NCI-H2196 (cell line): ENCODE data around the gene ABCA9.
"Not testable (repeated sequence)": the region's sequence is repeated elsewhere in the genome, so short reads cannot be mapped to it uniquely, and the experiment has no call there.

Experiments used
- DNase-seq: peaks from one replicate; lab custom pipeline; 2025; ENCODE audit not compliant: unreplicated experiment; lab: John Stamatoyannopoulos, UW

Gene ABCA9

GRCh38 chr17:69044371-69044770, 16.4 kb downstream of the ABCA9 start:
- DNase-seq, result no peak

GRCh38 chr17:69043098-69043734, 17.5 kb downstream of the ABCA9 start:
- no peak for DNase-seq

DNA sequence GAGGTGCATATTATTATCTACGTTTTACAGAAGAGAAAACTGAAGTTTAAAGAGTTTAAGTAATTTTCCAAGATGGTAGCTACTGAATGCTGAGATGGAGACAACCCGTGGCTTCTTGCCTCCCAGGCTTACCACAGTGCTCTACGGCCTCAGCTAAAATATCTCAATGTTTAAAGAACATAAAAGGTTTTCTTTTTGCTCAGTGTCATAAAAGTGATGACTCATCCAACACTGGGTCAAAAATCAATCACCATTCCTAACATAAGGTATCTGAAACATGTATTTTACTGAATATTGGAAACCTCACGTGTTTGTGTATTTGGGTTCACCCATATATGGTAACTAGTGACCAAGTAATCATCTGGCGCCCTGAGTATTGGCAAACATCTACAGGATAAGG, 18.4 kb downstream of the ABCA9 start:
- DNase-seq, result no peak

DNA sequence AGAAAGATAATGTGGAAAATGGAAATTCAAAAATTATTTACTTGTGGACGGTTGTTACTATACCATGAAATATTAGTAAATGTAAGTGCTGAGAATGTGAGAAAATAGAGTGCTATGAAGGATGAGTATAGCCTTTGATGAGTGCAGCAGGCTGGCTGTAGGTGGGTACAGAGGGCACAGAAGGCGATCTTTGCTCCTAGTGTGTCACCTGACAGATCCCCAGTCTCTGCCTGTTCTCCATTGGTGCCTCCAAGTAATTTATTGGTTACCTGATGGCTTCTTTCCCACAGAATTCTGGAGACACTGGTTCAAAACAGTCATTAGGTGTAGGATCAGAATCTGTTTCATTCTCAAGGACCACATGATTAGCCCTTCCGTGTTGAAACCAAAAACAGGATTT, 28.9 kb downstream of the ABCA9 start:
- no peak for DNase-seq

GRCh38 chr17:69030169-69030568, 30.6 kb downstream of the ABCA9 start:
- DNase-seq, result no peak

DNA sequence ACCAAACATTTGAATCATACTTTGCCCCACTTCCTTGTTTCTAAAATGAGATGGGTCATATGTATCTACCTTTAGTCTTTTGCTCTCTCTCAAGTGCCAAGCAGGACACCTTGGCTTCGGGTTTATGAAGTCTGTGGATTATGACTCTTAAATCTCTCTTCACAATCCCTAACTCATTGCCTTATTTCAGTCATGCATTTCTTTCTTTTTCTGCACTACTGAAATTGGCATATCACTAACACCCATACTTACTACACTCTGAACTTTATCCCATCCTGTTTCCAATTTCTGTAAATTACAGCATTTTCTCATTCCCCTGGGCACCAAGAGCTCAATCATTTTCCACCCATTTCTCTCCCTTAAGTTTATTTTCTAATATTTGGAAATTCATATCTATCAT, 42.0 kb downstream of the ABCA9 start:
- no peak for DNase-seq

GRCh38 chr17:69018022-69018615, 42.6 kb downstream of the ABCA9 start:
- no peak for DNase-seq

GRCh38 chr17:69015631-69016030, 45.1 kb downstream of the ABCA9 start:
- no peak for DNase-seq

- DNase-seq, result no peak
Observed at GRCh38 chr17:69012895-69013805, 47.6 kb downstream of the ABCA9 start.

DNA sequence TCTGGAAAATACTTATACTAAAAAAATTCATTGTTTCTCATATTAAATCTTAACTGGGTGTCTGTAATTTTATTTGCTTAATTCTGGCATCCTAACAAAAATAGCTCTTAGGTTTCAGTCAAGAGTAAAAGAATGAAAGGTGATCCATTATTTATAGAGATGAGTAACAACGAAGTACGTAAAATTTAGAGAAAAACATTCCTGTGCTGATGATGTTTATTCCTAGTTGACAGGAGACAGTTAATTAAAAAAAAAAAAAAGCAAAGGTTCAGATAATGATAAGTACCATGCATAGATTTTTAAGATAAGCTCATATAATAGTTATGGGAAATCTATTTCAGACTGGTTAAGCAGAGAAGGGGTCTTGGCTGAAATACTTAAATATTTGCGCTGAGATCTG, 50.8 kb downstream of the ABCA9 start:
- no peak for DNase-seq

GRCh38 chr17:69004759-69005158, 56.0 kb downstream of the ABCA9 start:
- DNase-seq, result not testable (repeated sequence)

DNA sequence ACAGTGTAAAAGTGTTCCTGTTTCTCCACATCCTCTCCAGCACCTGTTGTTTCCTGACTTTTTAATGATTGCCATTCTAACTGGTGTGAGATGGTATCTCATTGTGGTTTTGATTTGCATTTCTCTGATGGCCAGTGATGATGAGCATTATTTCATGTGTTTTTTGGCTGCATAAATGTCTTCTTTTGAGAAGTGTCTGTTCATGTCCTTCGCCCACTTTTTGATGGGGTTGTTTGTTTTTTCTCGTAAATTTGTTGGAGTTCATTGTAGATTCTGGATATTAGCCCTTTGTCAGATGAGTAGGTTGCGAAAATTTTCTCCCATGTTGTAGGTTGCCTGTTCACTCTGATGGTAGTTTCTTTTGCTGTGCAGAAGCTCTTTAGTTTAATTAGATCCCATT, 61.0 kb downstream of the ABCA9 start:
- DNase-seq, result not testable (repeated sequence)

- no peak for DNase-seq
Observed at GRCh38 chr17:68993112-68993511, 67.6 kb downstream of the ABCA9 start.

DNA sequence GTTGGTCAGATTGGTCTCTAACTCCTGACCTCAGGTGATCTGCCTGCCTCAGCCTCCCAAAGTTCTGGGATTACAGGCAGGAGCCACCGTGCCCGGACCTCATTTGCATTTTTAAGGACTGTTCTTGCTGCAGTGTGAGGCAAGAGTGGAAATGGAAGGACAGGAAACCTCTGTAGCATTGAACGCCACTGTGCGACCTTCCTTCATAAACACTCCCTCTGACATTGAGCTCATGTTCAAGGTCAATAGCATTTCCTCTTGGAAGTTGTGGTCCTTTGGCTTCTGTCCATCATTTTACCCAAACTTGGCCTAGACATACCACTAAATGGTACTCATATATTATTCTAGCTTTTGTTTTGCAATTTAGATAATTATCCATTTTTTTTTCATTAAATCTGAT, 72.8 kb downstream of the ABCA9 start:
- no peak for DNase-seq

- DNase-seq, result peak; percentile 4
Observed at GRCh38 chr17:68981288-68981687, 79.4 kb downstream of the ABCA9 start.

DNA sequence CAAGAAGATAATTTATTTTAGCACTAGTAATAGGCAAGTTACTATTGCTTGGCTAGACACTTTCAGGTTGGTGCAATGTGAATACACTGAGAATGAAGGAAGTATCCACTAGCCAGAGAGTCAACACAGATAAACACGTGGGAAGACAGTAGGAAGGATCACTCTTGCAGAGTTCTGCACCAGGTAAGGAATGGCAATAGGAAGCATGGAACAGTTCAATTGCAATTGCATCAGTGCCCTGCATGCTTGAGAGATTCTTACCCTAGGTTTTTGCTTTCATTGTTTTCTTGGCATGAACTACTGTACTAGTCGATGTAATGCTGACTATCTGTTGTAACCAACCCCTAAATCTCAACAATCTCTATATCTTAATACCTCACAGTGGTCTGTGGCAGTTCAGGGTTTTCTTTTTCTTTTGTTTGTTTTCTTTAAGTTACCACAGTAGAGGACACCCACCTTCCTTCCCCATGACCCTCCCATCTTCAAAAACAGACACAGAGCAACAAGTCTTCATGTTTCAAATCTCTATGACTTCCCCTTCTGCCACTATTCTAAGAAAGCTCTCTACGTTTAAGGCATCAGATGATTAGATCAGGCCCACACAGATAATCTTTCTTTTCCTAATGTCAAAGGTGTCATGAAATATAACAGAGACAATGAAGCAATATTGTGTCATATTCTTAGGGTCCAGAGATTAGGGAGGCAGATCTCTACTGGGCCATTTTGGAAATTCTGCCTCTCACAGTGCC, 87.5 kb downstream of the ABCA9 start:
- no peak for DNase-seq

GRCh38 chr17:68972119-68972704, 88.5 kb downstream of the ABCA9 start:
- peak; percentile 26 for DNase-seq

GRCh38 chr17:68969101-68969500, 91.6 kb downstream of the ABCA9 start:
- no peak for DNase-seq

DNA sequence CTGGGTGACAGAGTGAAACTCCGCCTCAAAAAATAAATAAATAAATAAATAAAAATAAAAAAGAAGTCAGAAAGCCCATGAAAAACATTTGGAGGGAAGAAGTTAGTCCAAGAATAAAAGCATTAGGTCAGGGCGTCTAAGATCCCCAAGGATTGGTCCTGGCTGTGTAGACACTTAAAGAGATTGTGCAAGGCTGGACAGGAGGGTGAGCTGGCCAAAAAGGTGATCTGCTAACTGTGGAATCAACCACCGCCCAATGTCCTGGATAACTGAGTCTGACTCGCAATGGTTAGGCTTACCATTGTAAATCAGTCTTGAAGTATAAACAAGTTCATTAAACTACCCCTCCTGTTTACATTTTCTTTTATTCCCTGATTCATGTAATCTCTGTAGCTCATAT, 96.8 kb downstream of the ABCA9 start:
- no peak for DNase-seq

- DNase-seq, result no peak
Observed at GRCh38 chr17:68961214-68961882, 99.4 kb downstream of the ABCA9 start.
